DOHH2 (cell line): ENCODE results near the gene CCDC182.

ENCODE experiments used
- EZH2phosphoT487 ChIP-seq: fragments of 200-600 bp; sonication (generic); IDR thresholded peaks from 2 replicates; pipeline ENCODE4 v1.6.1; 2017; ENCODE audit warnings: borderline replicate concordance, mild to moderate bottlenecking, antibody characterized with exemption, low read length, moderate library complexity, mixed read lengths
- TF ChIP-seq, protein P1 (sequence below): fragments of 200-600 bp; sonication (generic); IDR thresholded peaks from one replicate; pipeline ENCODE4 v1.5.1; 2014; ENCODE audit warnings: antibody characterized with exemption, mild to moderate bottlenecking, low read depth, low read length; ENCODE audit not compliant: poor library complexity, severe bottlenecking

DNA sequence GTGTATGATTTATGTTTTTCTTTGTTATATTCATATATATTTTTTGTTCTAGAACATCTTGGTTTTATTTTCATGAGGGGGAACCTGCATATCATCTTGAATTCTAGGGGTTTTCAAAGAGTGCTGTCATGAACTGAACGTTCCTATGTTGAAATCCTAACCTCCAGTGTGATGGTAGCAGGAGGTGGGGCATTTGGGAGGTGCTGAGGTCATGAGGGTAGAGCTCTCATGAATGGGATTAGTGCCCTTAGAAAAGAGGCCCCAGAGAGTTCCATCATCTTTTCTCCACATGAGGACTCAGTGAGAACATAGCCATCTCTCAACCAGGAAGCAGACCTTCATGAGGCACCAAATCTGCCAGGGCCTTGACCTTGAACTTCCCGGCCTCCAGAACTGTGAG lies 34.6 kb upstream of the CCDC182 start:
- TF ChIP-seq, protein P1, sequence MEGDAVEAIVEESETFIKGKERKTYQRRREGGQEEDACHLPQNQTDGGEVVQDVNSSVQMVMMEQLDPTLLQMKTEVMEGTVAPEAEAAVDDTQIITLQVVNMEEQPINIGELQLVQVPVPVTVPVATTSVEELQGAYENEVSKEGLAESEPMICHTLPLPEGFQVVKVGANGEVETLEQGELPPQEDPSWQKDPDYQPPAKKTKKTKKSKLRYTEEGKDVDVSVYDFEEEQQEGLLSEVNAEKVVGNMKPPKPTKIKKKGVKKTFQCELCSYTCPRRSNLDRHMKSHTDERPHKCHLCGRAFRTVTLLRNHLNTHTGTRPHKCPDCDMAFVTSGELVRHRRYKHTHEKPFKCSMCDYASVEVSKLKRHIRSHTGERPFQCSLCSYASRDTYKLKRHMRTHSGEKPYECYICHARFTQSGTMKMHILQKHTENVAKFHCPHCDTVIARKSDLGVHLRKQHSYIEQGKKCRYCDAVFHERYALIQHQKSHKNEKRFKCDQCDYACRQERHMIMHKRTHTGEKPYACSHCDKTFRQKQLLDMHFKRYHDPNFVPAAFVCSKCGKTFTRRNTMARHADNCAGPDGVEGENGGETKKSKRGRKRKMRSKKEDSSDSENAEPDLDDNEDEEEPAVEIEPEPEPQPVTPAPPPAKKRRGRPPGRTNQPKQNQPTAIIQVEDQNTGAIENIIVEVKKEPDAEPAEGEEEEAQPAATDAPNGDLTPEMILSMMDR: no peak
- TF ChIP-seq EZH2phosphoT487: no peak
